ENCODE data around the gene FHL3. TPM values are rescaled to one million over a fixed set of nuclear protein-coding genes. Genes with fewer than 3 reads are reported as not detected.

FHL3 gene
- total and polyA plus RNA-seq, 4 donors = 1.7 to 4.2 (median 2.8) TPM

Small RNA genes within 50 kb of the gene (small RNA-seq; reads per million reads assigned to genes)
- gene RF00017 (not detected), gene RNU6-510P (not detected)

Other genes starting within 250 kb of the FHL3 start
- gene EPHA10, start 240.4 kb downstream of the FHL3 start, total RNA-seq = under 1 TPM; under 0.01 to 0.09 TPM
- gene EPHA10, start 240.4 kb downstream of the FHL3 start, polyA plus RNA-seq = under 1 TPM in 1 of 2 donors, not detected in 1; 0.03 TPM
- gene MANEAL, start 211.7 kb downstream of the FHL3 start, total RNA-seq = 1 to 10 TPM; 1.0 to 1.8 TPM
- gene MANEAL, start 211.7 kb downstream of the FHL3 start, polyA plus RNA-seq = 1 to 10 TPM in 1 of 2 donors, under 1 TPM in 1; 0.96 to 6.2 TPM
- gene C1orf122, start 197.7 kb downstream of the FHL3 start, total RNA-seq = 10 to 100 TPM in 1 of 2 donors, 1 to 10 TPM in 1; 4.5 to 12.5 TPM
- gene C1orf122, start 197.7 kb downstream of the FHL3 start, polyA plus RNA-seq = 10 to 100 TPM; 24.0 to 45.1 TPM
- 1 to 10 TPM; 9.3 to 9.4 TPM for gene YRDC, start 197.3 kb downstream of the FHL3 start, total RNA-seq
- 1 to 10 TPM; 4.4 to 9.8 TPM for gene YRDC, start 197.3 kb downstream of the FHL3 start, polyA plus RNA-seq
- 1 to 10 TPM; 3.2 to 3.3 TPM for gene MTF1, start 145.9 kb downstream of the FHL3 start, total RNA-seq
- gene MTF1, start 145.9 kb downstream of the FHL3 start, polyA plus RNA-seq = 1 to 10 TPM; 2.3 to 2.8 TPM
- 10 to 100 TPM; 21.3 to 30.9 TPM for gene INPP5B, start 58.5 kb downstream of the FHL3 start, total RNA-seq
- 1 to 10 TPM; 5.0 to 5.9 TPM for gene INPP5B, start 58.5 kb downstream of the FHL3 start, polyA plus RNA-seq
- gene SF3A3, start 15.5 kb downstream of the FHL3 start, total RNA-seq = 10 to 100 TPM; 30.2 to 39.6 TPM
- 10 to 100 TPM; 16.6 to 21.2 TPM for gene SF3A3, start 15.5 kb downstream of the FHL3 start, polyA plus RNA-seq
- gene UTP11, start 7.2 kb upstream of the FHL3 start, total RNA-seq = 10 to 100 TPM; 11.0 to 17.8 TPM
- gene UTP11, start 7.2 kb upstream of the FHL3 start, polyA plus RNA-seq = 10 to 100 TPM; 11.0 to 12.6 TPM
- not detected for gene POU3F1, start 41.3 kb upstream of the FHL3 start, total RNA-seq
- gene POU3F1, start 41.3 kb upstream of the FHL3 start, polyA plus RNA-seq = not detected